Coronary artery (tissue), 2 donors: ENCODE data around the gene ZKSCAN3.
A peak's percentile ranks its signal among the peaks of the same experiment; 100 is the strongest.

Experiments used
- DNase-seq: peaks from one replicate; pipeline ENCODE4 v3.0.0-alpha.2; 2017; ENCODE audit warnings: low spot score
- H3K27ac ChIP-seq, 2 donors: fragments of 200-600 bp; sonication (generic); one replicate each; pipeline ENCODE4 v1.5.1; 2016 to 2019
- H3K4me3 ChIP-seq: fragments of 200-600 bp; sonication (generic); 2 replicates; pipeline ENCODE4 v1.5.1; 2016; ENCODE audit warnings: mild to moderate bottlenecking, moderate library complexity
- CTCF ChIP-seq: fragments of 200-600 bp; sonication (generic); IDR thresholded peaks from one replicate; pipeline ENCODE4 v1.5.1; 2019; ENCODE audit warnings: antibody characterized with exemption

Gene ZKSCAN3

GRCh38 chr6:28380381-28380780 is 30.6 kb downstream of the ZKSCAN3 start:
- TF ChIP-seq CTCF: no peak
- Histone ChIP-seq H3K4me3 (no peak overlapping the region), H3K27ac (no peak overlapping the region)
- no peak for DNase-seq

GRCh38 chr6:28383235-28384142 is 33.7 kb downstream of the ZKSCAN3 start:
- TF ChIP-seq CTCF: no peak
- H3K27ac ChIP-seq: peak overlapping the region; percentile 52 to 68
- peak overlapping the region; percentile 68 for H3K4me3 ChIP-seq
- DNase-seq: peak; percentile 91

- Histone ChIP-seq H3K27ac (peak overlapping the region in 1 of 2 donors; percentile 52), H3K4me3 (no peak overlapping the region)
- TF ChIP-seq CTCF: no peak
- DNase-seq: no peak
These were observed 34.4 kb downstream of the ZKSCAN3 start for GRCh38 chr6:28384143-28384533.

- no peak for TF ChIP-seq CTCF
- no peak overlapping the region for H3K4me3 ChIP-seq
- no peak for DNase-seq
- no peak overlapping the region for H3K27ac ChIP-seq
These were observed 40.9 kb downstream of the ZKSCAN3 start for GRCh38 chr6:28390688-28391087.

DNA sequence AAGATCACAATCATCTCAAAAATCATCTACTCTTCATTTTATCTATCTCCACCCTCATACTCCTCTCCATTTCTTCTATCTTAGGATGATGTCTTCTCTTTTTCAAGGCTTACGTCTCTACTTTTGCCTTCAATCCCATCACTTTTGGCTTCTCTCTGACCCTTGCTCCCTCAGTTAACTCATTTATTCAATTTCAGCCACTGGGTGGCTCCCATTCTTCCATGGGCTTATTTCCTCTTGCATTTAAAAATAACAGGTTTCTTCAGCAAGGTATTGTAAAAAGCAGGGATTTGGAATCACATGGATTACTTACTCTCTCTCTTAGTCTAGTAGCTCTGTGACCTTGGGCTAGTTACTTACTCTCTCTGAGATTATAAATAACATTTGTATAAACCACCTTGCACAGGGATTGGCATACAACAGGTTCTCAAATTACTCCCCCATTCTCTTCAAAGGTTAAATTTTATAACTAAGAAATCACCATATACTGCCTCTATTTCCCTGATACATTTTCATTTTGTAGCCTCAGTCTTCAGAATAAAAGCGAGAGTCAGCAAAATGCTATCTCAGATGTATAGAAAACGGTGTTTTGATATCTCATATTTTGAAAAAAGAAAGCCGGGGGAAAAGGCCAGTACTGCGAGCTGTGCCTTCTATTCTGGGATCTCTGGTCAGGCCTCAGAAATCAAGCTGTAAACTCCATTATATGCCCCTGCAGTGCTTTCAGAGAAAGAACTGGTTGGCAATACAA is 44.3 kb downstream of the ZKSCAN3 start:
- DNase-seq: no peak
- Histone ChIP-seq H3K4me3 (no peak overlapping the region), H3K27ac (no peak overlapping the region)
- no peak for TF ChIP-seq CTCF

DNA sequence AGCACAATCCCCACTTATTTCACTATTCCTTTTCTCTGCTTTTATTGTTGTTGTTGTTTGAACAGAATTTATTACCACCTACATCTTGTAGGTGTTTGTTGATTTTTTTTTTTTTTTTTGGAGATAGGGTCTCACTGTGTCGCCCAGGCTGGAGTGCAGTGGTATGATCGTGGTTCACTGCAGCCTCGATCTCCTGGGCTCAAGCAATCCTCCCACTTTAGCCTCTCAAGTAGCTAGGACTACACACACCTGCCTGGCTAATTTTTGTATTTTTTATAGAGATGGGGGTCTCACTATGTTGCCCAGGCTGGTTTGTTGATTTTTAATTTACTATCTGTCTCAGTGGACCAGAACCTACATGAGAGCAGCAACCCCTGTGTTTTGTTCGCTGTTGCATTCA is 46.2 kb downstream of the ZKSCAN3 start:
- no peak for TF ChIP-seq CTCF
- no peak overlapping the region for H3K27ac ChIP-seq

More for the DNA sequence above, 46.2 kb downstream of the ZKSCAN3 start:
- DNase-seq: no peak
- H3K4me3 ChIP-seq: no peak overlapping the region
